Right lobe of liver (tissue), 4 donors: ENCODE results near the gene OASL.

Experiments used
- POLR2A ChIP-seq: fragments of 450-650 bp; IDR thresholded peaks from one replicate; pipeline ENCODE4 v1.6.1; 2017; ENCODE audit warnings: antibody characterized with exemption, mild to moderate bottlenecking
- TF ChIP-seq, protein P1 (sequence below), 4 donors: fragments of 200-600 bp in 3 of 4; fragments of 450-650 bp in 1 of 4; IDR thresholded peaks; one replicate each; pipeline versions ENCODE4 v1.5.1 to v1.8.0; 2016 to 2022; ENCODE audit warnings: antibody characterized with exemption in 4 of 4, mild to moderate bottlenecking in 2 of 4
- donor health status: DM: no; HTN: no; CAD: no.
- donor health status: DM: no; HTN: no; CAD: no.
- donor health status: DM: no; HTN: yes; CAD: no.

DNA sequence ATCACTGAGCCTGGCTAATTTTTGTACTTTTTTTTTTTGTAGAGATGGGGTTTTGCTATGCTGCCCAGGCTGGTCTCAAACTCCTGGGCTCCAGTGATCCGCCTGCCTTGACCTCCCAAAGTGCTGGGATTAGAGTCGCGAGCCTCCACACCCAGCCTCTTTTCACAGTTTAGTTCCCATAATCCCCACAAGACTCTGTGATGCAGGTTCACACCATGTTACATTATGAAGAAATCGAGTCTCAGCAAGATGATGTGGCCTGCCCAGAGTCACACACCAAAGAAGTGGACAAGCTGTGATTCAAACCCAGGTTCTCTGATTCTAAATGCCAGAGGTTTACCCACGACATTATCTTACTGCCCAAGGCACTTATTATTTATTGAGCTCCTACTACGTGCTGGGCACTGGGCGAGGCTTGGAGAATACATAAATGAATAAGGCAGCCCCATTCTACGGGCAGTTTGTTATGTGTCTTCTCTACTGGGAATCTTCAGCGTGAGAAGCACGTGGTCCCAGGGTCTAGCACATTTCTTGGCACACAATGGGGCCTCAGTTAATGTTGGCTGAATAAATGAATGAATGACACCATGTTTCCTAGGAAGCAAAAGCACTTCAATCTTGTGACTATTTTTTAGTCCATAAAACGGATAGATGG, 23.5 kb upstream of the OASL start:
- TF ChIP-seq, protein P1, sequence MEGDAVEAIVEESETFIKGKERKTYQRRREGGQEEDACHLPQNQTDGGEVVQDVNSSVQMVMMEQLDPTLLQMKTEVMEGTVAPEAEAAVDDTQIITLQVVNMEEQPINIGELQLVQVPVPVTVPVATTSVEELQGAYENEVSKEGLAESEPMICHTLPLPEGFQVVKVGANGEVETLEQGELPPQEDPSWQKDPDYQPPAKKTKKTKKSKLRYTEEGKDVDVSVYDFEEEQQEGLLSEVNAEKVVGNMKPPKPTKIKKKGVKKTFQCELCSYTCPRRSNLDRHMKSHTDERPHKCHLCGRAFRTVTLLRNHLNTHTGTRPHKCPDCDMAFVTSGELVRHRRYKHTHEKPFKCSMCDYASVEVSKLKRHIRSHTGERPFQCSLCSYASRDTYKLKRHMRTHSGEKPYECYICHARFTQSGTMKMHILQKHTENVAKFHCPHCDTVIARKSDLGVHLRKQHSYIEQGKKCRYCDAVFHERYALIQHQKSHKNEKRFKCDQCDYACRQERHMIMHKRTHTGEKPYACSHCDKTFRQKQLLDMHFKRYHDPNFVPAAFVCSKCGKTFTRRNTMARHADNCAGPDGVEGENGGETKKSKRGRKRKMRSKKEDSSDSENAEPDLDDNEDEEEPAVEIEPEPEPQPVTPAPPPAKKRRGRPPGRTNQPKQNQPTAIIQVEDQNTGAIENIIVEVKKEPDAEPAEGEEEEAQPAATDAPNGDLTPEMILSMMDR (IDR thresholded peaks at IDR 0.05): no peak
- no peak for TF ChIP-seq POLR2A
